ENCODE data around the gene ARHGEF7.

Gene ARHGEF7

GRCh38 chr13:111291908-111292307, 176.8 kb downstream of the ARHGEF7 start:
- Histone ChIP-seq H3K4me2 (ENCODE audit: low read length) (no peak overlapping the region), H3K36me3 (replicated peaks; ENCODE audit: low read depth, low read length) (peaks cover 52% of the 10 kb centered on the region), H2AFZ (ENCODE audit: low read depth, low read length) (no peak overlapping the region), H3K4me3 (ENCODE audit: low read length) (no peak overlapping the region), H3K27me3 (ENCODE audit: low read depth, low read length) (no peaks in the 10 kb centered on the region), H3K9ac (ENCODE audit: low read length) (no peak overlapping the region), H3K79me2 (ENCODE audit: low read length) (no peaks in the 10 kb centered on the region), H4K20me1 (ENCODE audit: insufficient read depth, low read length) (0 out of 2 replicates have a peak, but pooled peaks cover 7% of the 10 kb centered on the region), H3K4me1 (ENCODE audit: low read length) (no peaks in the 10 kb centered on the region), H3K9me3 (ENCODE audit: insufficient read depth, low read length) (no peaks in the 10 kb centered on the region), H3K27ac (ENCODE audit: low read length) (no peak overlapping the region)
- TF ChIP-seq EZH2phosphoT487 (IDR thresholded peaks at IDR 0.05; ENCODE audit: low read depth), result no peak
- TF ChIP-seq, protein P1, sequence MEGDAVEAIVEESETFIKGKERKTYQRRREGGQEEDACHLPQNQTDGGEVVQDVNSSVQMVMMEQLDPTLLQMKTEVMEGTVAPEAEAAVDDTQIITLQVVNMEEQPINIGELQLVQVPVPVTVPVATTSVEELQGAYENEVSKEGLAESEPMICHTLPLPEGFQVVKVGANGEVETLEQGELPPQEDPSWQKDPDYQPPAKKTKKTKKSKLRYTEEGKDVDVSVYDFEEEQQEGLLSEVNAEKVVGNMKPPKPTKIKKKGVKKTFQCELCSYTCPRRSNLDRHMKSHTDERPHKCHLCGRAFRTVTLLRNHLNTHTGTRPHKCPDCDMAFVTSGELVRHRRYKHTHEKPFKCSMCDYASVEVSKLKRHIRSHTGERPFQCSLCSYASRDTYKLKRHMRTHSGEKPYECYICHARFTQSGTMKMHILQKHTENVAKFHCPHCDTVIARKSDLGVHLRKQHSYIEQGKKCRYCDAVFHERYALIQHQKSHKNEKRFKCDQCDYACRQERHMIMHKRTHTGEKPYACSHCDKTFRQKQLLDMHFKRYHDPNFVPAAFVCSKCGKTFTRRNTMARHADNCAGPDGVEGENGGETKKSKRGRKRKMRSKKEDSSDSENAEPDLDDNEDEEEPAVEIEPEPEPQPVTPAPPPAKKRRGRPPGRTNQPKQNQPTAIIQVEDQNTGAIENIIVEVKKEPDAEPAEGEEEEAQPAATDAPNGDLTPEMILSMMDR (IDR thresholded peaks at IDR 0.05; ENCODE audit: low read depth, low read length), result no peak

DNA sequence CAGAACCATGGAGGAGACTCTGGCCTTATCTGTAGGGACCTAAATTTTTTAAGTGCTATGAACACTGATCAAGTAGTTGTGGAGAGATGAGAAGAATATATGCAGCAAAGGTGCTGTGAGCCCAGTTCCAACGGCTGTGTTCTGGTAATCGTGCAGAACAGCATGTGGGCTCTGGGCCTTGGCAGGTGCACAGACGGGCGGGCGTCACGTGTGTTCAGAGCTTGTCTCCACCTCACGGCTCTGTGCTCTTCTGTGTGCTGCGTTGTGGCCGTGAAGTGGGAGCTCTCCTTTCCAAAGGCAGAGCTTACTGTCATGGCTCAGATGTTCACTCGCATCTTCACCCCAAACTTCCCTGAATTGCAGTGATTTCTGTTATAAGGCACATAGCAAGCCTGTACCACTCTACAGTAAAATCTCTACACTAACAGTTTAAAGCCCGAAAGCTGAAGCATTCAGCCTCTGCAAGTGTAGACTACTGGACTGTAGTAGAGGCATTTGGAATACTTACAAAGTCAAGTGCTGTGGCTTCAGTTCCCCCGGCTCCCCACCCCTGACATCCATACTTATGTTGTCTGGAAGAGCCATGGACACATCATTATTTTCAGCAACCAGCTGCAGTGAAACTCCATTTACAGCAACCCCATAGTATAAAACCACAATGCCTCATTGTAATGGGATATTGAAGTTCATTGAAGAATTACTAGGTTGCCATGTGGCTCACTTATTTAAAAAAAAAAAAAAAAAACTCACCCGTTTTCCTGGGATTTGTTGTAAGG, 177.8 kb downstream of the ARHGEF7 start:
- Histone ChIP-seq H3K27me3 (ENCODE audit: low read depth, low read length) (no peaks in the 10 kb centered on the region), H4K20me1 (ENCODE audit: insufficient read depth, low read length) (0 out of 2 replicates have a peak, but pooled peaks cover 7% of the 10 kb centered on the region), H3K27ac (ENCODE audit: low read length) (no peak overlapping the region)

DNA sequence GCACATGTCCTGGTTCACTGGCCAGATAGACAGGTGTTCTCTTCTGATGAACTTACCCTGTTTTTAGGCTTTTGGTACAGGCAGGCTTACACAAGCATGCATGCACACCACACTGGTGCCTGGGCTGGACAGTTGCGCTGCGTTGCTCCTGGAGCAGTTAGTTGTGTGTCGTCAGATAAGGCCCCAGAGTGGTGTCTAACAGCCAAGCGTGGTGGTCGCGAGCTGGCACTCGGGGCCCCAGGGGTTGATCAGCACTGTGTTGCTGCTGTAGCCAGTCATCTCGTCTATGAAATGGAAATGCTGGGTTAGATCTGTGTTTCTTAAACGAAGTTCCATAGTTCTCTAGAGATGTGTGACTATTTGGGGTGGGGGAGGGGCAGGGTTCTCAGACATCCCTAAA, 180.8 kb downstream of the ARHGEF7 start:
- H2AFZ ChIP-seq (ENCODE audit: low read depth, low read length), result no peak overlapping the region
- no peak overlapping the region for H3K27ac ChIP-seq (ENCODE audit: low read length)
- H3K36me3 ChIP-seq (replicated peaks; ENCODE audit: low read depth, low read length), result peaks cover 36% of the 10 kb centered on the region
- H3K79me2 ChIP-seq (ENCODE audit: low read length), result no peaks in the 10 kb centered on the region
- no peak for TF ChIP-seq EZH2phosphoT487 (IDR thresholded peaks at IDR 0.05; ENCODE audit: low read depth)
- TF ChIP-seq, protein P1 (IDR thresholded peaks at IDR 0.05; ENCODE audit: low read depth, low read length), result no peak
- no peaks in the 10 kb centered on the region for H3K4me1 ChIP-seq (ENCODE audit: low read length)
- H3K9me3 ChIP-seq (ENCODE audit: insufficient read depth, low read length), result no peaks in the 10 kb centered on the region
- H3K27me3 ChIP-seq (ENCODE audit: low read depth, low read length), result no peaks in the 10 kb centered on the region
- H3K4me3 ChIP-seq (ENCODE audit: low read length), result no peak overlapping the region
- H4K20me1 ChIP-seq (ENCODE audit: insufficient read depth, low read length), result 0 out of 2 replicates have a peak, but pooled peaks cover 7% of the 10 kb centered on the region
- H3K4me2 ChIP-seq (ENCODE audit: low read length), result no peak overlapping the region
- no peak overlapping the region for H3K9ac ChIP-seq (ENCODE audit: low read length)

More for the DNA sequence above, 177.8 kb downstream of the ARHGEF7 start:
- Histone ChIP-seq H3K4me1 (ENCODE audit: low read length) (no peaks in the 10 kb centered on the region), H2AFZ (ENCODE audit: low read depth, low read length) (no peak overlapping the region), H3K79me2 (ENCODE audit: low read length) (no peaks in the 10 kb centered on the region), H3K4me3 (ENCODE audit: low read length) (no peak overlapping the region), H3K4me2 (ENCODE audit: low read length) (no peak overlapping the region), H3K36me3 (replicated peaks; ENCODE audit: low read depth, low read length) (peaks cover 45% of the 10 kb centered on the region), H3K9ac (ENCODE audit: low read length) (no peak overlapping the region), H3K9me3 (ENCODE audit: insufficient read depth, low read length) (no peaks in the 10 kb centered on the region)
- TF ChIP-seq, protein P1 (IDR thresholded peaks at IDR 0.05; ENCODE audit: low read depth, low read length), result no peak
- no peak for TF ChIP-seq EZH2phosphoT487 (IDR thresholded peaks at IDR 0.05; ENCODE audit: low read depth)

DNA sequence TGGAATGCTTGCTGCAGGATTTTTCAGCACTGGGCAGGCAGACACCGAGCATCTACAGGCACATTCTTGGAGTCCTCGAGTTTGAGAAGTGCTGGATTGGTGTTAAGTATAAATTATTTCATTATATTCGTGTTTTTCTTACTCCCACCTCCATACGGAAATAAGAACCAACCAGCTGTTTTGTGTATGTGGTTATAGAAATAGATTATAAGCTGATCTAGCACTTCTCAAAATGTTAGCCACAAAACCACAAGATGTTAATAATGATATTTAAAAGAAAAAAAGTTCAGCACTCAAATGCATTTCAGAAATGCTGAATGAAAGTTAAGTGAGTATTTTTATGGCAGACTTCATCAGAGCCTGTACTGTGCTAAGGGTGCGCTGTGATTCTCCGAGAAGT, 181.3 kb downstream of the ARHGEF7 start:
- no peak for TF ChIP-seq EZH2phosphoT487 (IDR thresholded peaks at IDR 0.05; ENCODE audit: low read depth)
- TF ChIP-seq, protein P1 (IDR thresholded peaks at IDR 0.05; ENCODE audit: low read depth, low read length), result no peak
- no peaks in the 10 kb centered on the region for H3K79me2 ChIP-seq (ENCODE audit: low read length)
- H3K4me1 ChIP-seq (ENCODE audit: low read length), result no peaks in the 10 kb centered on the region
- no peak overlapping the region for H3K27ac ChIP-seq (ENCODE audit: low read length)
- 0 out of 2 replicates have a peak, but pooled peaks cover 7% of the 10 kb centered on the region for H4K20me1 ChIP-seq (ENCODE audit: insufficient read depth, low read length)
- no peak overlapping the region for H2AFZ ChIP-seq (ENCODE audit: low read depth, low read length)
- H3K4me3 ChIP-seq (ENCODE audit: low read length), result no peak overlapping the region
- no peaks in the 10 kb centered on the region for H3K9me3 ChIP-seq (ENCODE audit: insufficient read depth, low read length)
- H3K4me2 ChIP-seq (ENCODE audit: low read length), result no peak overlapping the region
- no peaks in the 10 kb centered on the region for H3K27me3 ChIP-seq (ENCODE audit: low read depth, low read length)
- no peak overlapping the region for H3K9ac ChIP-seq (ENCODE audit: low read length)
- H3K36me3 ChIP-seq (replicated peaks; ENCODE audit: low read depth, low read length), result peaks cover 35% of the 10 kb centered on the region

Data from OCI-LY3 (cell line).